Activated CD4-positive, alpha-beta T cell treated with anti-CD3 and anti-CD28 coated beads for 48 hours (primary cell): ENCODE measurements around the gene TBX1.

Experiments used
- DNase-seq: peaks from one replicate; pipeline ENCODE4 v3.0.0-alpha.2; 2020

The TBX1 gene

GRCh38 chr22:19738664-19739447 lies 21.7 kb upstream of the TBX1 start:
- DNase-seq, result no peak

- DNase-seq, result no peak
Observed at GRCh38 chr22:19739448-19739895, 21.1 kb upstream of the TBX1 start.

DNA sequence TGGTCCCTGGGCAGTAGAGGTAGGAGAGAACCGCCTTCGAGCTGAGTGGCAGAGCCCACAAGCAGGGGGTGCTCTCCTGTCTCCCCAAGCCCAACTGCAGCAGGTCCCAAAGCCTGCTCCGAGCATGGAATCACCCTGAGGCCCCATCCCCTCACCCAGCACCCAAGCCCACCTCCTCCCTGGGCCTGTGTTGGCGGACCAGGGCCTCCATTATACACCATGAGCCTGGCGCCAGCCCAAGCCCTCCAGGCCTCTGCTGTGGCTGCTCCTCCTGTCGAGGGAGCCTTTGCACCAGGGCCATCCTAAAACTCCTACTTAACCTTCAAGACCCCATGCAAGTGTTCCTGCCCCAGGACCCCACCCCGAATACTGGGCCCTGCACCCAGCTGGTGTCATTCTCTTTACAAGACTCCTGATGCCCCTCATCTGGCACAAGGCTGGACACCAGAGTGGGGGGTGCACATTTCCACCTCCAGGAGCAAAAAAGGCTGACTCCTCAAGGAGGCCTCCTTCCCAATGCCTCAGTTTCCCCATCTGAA lies 20.6 kb upstream of the TBX1 start:
- no peak for DNase-seq

DNA sequence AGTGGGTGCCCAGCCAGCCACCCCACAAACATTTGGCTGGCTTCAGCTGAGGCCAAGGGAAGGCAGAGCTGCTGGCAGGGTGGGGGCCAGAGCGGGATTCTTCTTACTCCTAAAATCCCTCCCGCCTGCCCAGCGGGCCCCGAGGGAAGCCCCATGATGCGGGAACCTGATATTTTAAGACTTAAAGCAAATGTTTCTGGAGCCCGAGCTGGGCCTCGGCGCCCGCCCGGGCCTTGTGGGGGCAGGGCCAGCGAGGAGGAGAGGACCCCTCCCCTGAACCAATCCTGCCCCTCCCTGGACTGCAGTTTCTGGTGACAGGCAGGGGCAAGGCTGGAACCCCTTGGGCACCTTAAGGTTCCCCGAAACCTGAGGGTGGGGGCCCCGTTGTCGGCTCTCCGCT lies 20.0 kb upstream of the TBX1 start:
- DNase-seq, result no peak

GRCh38 chr22:19741053-19741452 lies 19.5 kb upstream of the TBX1 start:
- DNase-seq, result no peak

- DNase-seq, result no peak
Observed at GRCh38 chr22:19742160-19743066, 18.2 kb upstream of the TBX1 start.

- DNase-seq, result no peak
Observed at GRCh38 chr22:19743081-19743480, 17.5 kb upstream of the TBX1 start.

DNA sequence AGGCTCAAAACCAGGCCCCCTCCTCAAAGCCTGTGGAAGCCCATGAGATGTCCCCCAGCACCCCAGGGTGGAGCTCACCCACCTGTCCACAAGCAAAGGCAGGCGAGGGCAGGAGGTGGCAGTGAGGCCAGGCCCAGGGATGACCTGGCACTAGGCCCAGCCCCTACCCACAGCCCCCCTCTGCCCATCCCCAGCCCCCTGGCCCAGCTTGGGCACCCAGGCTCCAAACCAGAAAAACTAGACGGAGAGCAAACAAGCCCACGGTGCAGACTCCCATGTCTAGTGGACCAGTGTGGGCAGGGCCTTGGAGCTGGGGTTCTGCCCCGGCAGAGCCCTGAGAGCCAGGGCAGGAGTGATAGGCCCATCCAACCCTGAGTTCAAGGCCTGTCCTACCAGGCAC lies 16.9 kb upstream of the TBX1 start:
- DNase-seq, result no peak

DNA sequence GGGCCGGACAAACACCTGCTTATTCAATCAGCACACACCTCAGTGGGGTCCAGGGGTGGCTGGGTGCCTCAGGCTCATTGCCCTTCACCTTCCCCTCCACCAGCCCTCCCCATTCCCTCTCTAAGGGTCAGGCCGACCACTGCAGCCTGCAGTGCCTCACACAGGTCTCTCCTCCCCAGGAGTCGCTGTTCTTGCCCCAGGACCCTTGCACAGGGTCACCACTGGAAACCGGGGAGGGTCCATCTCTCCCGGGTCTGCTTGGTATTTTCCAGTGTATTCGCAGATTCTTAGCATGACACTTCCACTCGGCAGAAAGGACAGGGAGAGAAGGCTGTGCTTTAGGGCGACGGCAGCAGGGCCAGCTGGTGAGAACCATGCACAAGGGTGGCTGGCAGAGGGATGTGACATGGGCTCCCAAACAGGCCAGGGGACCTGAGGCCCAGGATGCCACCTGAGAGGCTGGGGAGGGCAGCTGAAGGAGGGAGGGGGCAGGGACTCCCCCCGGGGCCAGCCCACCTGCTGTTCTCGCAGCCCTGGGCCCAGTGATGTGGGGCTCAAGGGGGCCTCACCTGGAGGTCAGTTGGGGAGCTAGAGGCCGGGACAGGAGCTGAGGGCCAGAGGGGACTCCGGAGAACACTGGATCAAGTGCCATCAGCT lies 16.1 kb upstream of the TBX1 start:
- no peak for DNase-seq

DNA sequence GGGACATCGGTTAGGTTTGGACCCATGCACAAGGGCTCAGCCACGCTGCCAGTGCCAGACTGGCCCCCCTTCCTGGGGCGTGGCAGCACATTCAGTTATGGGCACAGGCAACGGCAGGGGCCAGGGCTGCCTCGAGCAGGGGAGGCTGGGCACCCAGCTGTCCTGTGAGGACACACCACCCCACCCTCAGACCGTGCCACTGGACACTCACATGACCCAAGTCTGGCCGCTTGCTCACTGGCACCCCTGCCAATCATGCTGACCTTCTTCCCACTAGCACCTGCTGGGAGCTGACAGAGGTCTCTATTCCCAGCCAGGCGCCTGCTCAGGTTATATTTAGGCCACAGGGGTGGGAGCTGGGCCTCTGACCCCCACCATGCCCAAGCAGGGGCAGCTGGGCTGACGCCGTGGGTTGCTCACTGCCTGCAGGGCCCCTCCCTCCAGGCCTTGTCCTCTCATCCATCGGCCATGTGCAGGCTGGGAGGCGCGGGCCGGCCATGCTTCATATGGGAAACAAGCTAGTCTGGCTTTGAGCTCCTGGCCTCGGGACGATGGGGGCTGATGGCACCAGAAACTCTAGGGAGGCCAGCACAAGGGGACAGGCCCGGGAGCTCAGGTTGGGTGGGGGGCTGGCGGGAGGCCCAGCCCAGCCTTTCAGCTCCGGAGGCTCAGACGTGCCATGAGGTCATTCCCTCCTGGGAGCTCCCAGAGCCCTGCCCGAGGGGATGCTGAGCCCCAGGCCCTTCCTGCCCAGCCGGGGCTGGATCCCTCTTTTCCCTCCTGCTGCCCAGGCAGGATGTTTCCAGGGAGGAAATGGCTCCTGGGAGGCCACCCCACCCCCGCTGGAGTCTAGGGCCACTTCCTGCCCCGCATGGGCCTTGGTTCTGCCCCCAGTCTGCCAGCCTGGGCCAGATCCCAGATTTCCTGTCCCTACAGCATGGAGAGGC lies 15.2 kb upstream of the TBX1 start:
- no peak for DNase-seq

DNA sequence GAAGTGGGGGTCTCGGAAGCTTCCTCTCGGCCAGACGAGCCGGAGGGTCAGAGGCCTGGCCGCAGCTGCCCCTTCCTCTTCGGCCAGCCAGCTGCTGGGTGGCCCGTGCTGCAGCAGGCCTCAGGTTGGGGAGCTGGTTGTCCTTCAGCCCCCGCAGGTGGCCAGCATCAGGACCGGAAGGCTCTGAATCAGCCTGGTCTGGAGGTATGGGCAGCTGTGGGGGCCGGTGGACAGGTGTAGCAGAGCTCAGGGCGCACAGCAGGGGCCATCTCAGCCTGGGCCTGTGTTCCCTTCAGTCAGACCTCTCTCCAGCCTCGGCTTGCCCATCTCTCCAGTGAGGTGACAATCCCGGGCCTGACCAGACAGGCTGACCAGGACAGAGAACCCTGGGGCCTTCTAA lies 13.9 kb upstream of the TBX1 start:
- DNase-seq, result no peak

DNA sequence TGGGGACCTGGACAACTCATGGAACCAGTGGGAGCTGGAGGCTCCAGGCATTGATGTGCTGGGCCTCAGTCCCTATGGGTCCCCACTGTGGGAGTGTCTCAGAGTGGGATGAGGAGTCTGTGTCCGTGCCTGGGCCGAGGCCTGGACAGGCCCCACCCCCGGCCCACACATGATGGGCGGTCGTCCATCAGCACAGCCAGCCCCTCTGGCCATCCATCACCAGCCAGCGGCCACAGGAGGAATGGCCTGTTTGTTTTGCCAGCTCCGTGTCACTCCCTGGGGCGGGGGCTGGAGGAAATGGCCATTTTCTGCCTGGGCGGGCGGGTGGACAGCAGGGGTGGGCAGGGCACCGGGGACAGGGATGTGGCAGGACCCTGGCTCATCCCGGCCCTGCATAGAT lies 13.0 kb upstream of the TBX1 start:
- no peak for DNase-seq

- DNase-seq, result no peak
Observed at GRCh38 chr22:19748139-19748538, 12.4 kb upstream of the TBX1 start.

DNA sequence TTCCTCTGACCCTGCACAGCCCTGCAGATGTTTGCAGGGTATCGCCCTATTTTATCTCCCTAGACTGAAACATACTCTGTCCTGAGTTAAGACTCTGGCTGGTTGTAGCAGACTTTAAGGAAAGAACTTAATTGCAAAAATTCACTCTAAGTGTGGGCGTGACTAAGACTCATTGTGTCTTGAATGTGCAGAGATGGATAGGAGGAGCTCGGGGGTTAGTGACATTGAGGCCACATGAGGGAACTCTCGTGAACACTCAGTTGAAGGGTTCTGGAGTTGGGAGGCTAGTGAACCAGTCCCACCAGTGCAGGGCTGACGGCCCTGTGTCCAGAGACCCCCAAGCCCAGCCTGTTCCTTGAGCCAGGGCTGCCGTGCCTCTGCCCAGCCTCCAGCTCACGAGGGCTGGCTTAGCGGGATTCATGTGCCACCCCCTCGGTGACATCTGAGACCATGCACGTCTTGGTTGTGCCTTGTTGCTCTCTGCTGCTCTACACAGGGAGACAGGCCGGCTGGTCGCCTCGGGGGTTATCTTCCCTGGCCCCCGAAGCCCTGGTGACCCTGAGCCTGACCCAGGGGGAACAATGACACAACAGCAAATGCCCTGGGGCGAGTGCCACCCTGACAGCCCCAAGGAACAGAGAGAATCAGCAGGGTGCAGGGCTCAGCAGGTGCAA lies 11.4 kb upstream of the TBX1 start:
- DNase-seq, result no peak

- no peak for DNase-seq
Observed at GRCh38 chr22:19749876-19750275, 10.7 kb upstream of the TBX1 start.

DNA sequence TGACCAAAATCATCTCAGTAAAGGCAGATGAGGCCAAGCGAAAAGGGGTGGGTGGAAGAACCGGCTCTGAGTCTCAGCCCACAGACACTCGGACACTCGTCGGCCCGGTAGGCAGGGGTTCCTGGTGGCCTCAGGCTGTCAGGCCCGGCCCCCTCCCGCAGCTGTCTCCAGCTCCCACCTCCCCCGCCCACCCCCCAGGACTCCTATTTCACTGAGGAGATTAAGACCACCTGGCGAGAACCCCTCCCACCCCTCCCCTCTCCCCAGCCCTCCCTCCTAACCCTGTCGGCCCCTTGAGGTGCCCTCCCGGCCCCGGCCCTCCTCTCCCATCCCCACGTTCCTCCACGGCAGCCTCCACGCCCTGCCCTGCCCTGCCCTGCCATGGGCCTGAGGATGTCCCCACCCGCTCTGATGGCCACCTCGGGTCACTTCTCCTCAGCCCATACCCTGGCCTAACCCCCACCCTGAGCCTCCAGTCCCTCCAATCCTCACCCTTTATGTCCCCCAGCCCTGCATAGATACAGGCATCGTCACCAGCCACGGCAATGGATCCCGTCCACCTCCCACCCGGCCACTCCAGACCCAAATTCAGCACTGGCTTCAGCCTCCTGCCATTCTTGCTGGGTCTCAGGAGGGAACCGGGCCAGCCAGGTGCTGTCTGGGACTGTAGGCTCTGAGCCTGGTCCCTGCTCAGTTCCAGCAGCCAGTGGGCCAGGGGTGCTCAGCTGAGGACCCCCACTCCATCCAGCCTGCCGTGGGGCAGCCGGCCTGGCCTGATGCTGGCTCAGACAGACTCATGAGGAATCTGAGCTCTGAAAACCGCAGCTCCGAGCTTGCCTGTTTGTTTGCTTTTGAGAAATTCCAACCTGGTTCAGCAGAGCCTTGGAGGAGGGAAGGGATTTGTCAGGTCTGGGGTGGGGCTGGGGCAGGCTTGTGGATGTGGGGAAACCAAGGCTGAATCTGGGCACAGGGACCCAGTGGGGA lies 9.8 kb upstream of the TBX1 start:
- no peak for DNase-seq

DNA sequence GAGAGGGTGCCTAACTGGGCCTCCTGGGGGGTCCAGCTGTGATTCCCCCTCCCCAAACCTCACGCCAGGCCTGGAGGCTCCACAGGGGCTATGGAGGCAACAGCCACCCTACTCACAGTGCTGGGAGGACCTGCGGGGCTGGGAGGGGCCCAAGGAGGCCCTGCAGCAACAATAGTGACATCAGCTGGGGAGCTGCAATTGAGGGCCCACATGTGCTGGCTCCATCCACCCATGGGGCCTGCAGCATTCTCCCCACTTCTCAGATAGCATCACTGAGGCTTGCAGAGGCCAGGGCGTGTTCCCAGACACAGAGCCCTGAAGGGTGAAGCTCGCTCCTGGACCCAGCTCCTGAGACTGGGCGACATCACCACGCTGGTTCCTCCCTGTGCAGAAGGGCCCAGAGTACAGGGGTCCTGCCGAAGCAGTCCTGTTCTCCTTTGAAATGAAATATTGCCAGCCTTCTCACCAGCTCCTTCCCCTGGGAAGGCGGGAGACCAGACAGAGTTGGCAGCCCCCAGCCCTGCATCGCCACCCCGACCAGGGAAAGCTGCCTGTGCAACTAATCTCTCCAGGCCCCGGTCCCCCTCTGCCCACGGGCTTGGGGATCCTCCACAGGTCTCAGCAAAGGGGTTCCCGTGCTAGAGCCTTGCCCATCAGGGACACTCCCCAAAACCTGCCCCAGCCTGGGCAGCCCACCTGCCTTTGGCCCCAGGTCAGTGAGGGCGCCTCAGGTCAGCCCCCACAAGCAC lies 8.9 kb upstream of the TBX1 start:
- no peak for DNase-seq

DNA sequence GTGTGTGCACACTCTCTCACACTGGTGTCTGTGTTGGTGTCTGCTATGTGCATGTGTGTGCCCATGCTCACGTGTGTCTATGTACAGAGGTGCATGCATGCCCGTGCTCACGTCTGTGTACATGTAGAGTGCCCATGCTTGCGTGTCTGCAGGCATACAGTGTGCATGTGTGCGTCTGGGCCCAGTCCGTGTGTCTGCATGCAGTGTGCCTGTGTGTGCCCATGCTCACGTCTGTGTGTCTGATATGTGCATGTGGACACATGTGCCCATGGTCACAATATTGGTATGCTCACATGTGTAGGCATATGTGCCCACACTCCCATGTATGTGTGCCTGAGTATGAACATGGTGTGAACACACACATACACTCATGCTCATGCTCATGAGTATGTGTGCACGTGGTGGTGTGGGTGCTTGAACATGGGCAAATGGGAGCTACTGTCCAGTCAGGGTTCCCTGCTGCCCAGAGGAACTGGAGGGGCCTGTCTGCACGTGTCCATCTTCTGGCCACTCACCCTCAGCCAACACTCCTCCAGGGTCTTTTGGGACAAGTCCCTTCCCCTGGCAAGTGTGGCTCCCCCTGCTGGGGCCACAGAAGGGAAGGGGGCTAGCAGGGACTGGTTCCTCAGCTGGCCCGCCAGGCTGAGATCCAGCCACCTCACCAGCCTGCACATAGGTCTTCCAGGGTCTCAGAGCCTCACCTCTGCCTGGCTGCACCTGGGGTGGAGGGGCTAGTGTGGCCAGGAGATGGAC lies 7.3 kb upstream of the TBX1 start:
- no peak for DNase-seq
